ENCODE measurements around the gene SPHKAP.
"Not testable (repeated sequence)": the region's sequence is repeated elsewhere in the genome, so short reads cannot be mapped to it uniquely, and the experiment has no call there.

Gene SPHKAP

DNA sequence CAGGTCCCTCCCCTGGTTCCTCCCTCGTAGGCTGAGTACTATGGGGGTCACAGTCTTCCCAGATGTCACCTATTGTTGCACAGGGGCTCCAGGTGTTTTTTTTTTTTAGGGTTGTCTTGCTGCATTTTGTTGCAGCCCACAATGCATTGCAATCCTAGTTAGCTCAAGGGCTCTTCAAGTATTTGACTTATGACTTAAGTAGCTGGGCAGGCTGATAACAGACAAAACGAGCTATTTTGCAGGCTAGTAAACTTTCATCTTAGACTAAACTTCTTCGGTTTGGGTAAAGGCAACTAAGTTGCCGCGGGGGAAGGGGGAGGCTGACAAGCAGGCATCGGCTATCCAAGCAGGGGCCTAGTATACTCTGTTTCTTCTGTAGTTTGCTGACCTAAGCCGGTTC lies 245.2 kb downstream of the SPHKAP start:
- not testable (repeated sequence) for H3K36me3 ChIP-seq (ENCODE audit: insufficient read depth, low read length); H3K9me3 ChIP-seq (ENCODE audit: low read length); H3K4me3 ChIP-seq (ENCODE audit: low read depth in 1 of 2, low read length in 2 of 2)

GRCh38 chr2:227933884-227934283 lies 247.6 kb downstream of the SPHKAP start:
- Histone ChIP-seq H3K27me3 (ENCODE audit: control insufficient read depth in 1 of 2, insufficient read depth in 2 of 2, low read length in 2 of 2) (no peaks in the 10 kb centered on the region), H3K4me1 (ENCODE audit: insufficient read depth, low read length) (no peaks in the 10 kb centered on the region), H3K9ac (ENCODE audit: low read length) (no peak overlapping the region), H3K27ac (ENCODE audit: low read depth, low read length) (no peak overlapping the region), H3K4me3 (ENCODE audit: low read depth in 1 of 2, low read length in 2 of 2) (no peak overlapping the region), H3K9me3 (ENCODE audit: low read length) (no peaks in the 10 kb centered on the region), H3K36me3 (ENCODE audit: insufficient read depth, low read length) (no peaks in the 10 kb centered on the region)

More for the DNA sequence above, 245.2 kb downstream of the SPHKAP start:
- H3K4me1 ChIP-seq (ENCODE audit: insufficient read depth, low read length); H3K9ac ChIP-seq (ENCODE audit: low read length); H3K27me3 ChIP-seq (ENCODE audit: control insufficient read depth in 1 of 2, insufficient read depth in 2 of 2, low read length in 2 of 2); H3K27ac ChIP-seq (ENCODE audit: low read depth, low read length): not testable (repeated sequence)

GRCh38 chr2:227932403-227932802 lies 249.1 kb downstream of the SPHKAP start:
- no peak overlapping the region for H3K9ac ChIP-seq (ENCODE audit: low read length)
- H3K4me3 ChIP-seq (ENCODE audit: low read depth in 1 of 2, low read length in 2 of 2) = no peak overlapping the region
- no peaks in the 10 kb centered on the region for H3K4me1 ChIP-seq (ENCODE audit: insufficient read depth, low read length)
- no peaks in the 10 kb centered on the region for H3K27me3 ChIP-seq (ENCODE audit: control insufficient read depth in 1 of 2, insufficient read depth in 2 of 2, low read length in 2 of 2)
- H3K36me3 ChIP-seq (ENCODE audit: insufficient read depth, low read length) = no peaks in the 10 kb centered on the region
- H3K27ac ChIP-seq (ENCODE audit: low read depth, low read length) = no peak overlapping the region
- H3K9me3 ChIP-seq (ENCODE audit: low read length) = no peaks in the 10 kb centered on the region

DNA sequence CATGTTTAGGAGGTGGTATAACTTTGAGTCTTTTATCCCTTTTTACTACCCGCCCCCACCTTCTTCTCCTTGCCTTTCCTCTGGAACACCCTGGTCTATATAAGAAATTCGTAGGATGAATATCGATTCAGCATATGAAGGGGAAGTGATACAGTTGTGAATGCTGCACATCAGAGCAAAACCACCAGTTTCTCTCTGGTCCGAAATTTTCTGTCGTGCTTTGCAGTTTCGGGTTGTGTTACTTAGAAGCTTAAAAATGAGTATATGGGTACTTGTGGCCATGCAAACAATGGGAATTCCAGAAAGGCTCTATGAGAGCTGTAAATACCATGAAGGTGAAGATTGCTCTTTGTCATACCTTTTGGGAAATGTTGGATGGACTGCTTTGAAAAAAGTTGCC lies 249.5 kb downstream of the SPHKAP start:
- Histone ChIP-seq H3K27ac (ENCODE audit: low read depth, low read length) (no peak overlapping the region), H3K9ac (ENCODE audit: low read length) (no peak overlapping the region), H3K9me3 (ENCODE audit: low read length) (no peaks in the 10 kb centered on the region), H3K36me3 (ENCODE audit: insufficient read depth, low read length) (no peaks in the 10 kb centered on the region), H3K4me3 (ENCODE audit: low read depth in 1 of 2, low read length in 2 of 2) (no peak overlapping the region), H3K27me3 (ENCODE audit: control insufficient read depth in 1 of 2, insufficient read depth in 2 of 2, low read length in 2 of 2) (no peaks in the 10 kb centered on the region), H3K4me1 (ENCODE audit: insufficient read depth, low read length) (no peaks in the 10 kb centered on the region)

All from muscle layer of colon (tissue), 2 donors.